Uterus (tissue), 2 donors: ENCODE results near the gene CD200R1L.

ENCODE experiments used
- POLR2A ChIP-seq, 2 donors: fragments of 450-650 bp; IDR thresholded peaks; one replicate each; pipeline ENCODE4 v1.6.1; 2016; ENCODE audit warnings: antibody characterized with exemption in 2 of 2, mild to moderate bottlenecking in 1 of 2, moderate library complexity in 1 of 2
- TF ChIP-seq, protein P1 (sequence below), 4 experiments: fragments of 200-600 bp in 2 of 4; fragments of 450-650 bp in 2 of 4; sonication (generic) in 2 of 4; IDR thresholded peaks; one replicate each; pipeline ENCODE4 v1.5.1; 2016 to 2019; ENCODE audit warnings: antibody characterized with exemption in 4 of 4, mild to moderate bottlenecking in 2 of 4, moderate library complexity in 1 of 4

DNA sequence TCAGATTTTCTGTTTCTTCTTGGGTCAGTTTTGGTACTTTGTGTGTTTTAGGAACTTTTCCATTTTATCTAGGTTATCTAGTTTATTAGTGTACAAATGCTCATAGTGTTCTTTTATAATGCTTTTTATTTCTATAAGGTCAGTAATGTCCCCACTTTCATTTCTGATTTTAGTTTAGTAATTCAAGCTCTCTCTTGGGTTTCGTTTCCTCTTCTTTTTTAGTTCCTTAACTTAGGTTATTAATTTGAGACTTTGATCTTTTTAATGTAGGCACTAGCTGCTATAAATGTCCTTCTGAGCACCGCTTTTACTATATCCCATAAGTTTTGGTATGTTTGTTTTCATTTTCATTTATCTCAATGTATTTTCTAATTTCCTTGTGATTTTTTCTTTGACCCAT is 27.0 kb upstream of the CD200R1L start:
- TF ChIP-seq, protein P1, sequence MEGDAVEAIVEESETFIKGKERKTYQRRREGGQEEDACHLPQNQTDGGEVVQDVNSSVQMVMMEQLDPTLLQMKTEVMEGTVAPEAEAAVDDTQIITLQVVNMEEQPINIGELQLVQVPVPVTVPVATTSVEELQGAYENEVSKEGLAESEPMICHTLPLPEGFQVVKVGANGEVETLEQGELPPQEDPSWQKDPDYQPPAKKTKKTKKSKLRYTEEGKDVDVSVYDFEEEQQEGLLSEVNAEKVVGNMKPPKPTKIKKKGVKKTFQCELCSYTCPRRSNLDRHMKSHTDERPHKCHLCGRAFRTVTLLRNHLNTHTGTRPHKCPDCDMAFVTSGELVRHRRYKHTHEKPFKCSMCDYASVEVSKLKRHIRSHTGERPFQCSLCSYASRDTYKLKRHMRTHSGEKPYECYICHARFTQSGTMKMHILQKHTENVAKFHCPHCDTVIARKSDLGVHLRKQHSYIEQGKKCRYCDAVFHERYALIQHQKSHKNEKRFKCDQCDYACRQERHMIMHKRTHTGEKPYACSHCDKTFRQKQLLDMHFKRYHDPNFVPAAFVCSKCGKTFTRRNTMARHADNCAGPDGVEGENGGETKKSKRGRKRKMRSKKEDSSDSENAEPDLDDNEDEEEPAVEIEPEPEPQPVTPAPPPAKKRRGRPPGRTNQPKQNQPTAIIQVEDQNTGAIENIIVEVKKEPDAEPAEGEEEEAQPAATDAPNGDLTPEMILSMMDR (IDR thresholded peaks at IDR 0.05) = no peak
- no peak for TF ChIP-seq POLR2A (IDR thresholded peaks at IDR 0.05)
